Ammon's horn (tissue), 1 donor: Measurements from ENCODE around the gene FGF16.
"Not testable (repeated sequence)": the region's sequence is repeated elsewhere in the genome, so short reads cannot be mapped to it uniquely, and the experiment has no call there.

Experiments used
- DNase-seq: peaks from one replicate; pipeline ENCODE4 v3.0.0-alpha.2; 2016; ENCODE audit warnings: low spot score

The FGF16 gene

DNA sequence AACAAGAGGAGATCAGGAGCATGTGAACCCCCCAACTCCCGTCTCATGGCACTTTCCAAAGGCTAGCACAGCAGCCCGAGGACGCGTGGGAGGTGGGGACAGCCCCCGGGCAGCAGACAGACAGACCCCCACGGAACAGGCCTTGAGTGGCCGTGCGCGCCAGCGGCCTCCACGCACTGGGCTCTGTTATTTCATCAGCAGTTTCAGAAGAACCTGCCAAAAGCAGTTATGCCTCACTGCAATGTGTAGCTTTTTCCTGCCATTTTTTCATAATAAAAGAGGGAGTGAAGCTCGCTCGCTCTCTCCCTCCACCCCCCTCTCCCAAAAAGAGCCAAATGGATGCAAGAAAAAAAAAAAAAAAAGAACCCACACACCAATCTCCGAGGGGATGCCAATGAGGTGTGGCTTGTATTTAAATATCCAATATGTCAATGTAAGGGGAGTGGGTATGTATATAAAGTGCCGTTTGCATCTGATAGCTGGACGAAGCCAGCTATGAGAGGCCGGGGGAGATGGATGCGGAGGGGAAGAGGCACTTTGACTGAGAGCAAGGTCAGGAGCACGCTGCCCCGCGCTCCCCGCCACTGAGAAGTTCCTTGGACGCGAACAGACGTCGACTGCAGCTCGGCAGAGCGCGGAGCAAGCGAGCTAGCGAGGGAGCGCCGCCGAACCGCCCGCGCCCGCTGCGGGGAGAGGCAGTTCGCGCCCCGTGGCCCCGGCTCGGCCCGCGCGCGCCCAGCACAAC, at the start of gene FGF16:
TSS of gene FGF16 (plus strand) at position 482 of the 745 bp plus-strand sequence. CDS start 286 bp downstream, outside the sequence.
- DNase-seq = no peak

DNA sequence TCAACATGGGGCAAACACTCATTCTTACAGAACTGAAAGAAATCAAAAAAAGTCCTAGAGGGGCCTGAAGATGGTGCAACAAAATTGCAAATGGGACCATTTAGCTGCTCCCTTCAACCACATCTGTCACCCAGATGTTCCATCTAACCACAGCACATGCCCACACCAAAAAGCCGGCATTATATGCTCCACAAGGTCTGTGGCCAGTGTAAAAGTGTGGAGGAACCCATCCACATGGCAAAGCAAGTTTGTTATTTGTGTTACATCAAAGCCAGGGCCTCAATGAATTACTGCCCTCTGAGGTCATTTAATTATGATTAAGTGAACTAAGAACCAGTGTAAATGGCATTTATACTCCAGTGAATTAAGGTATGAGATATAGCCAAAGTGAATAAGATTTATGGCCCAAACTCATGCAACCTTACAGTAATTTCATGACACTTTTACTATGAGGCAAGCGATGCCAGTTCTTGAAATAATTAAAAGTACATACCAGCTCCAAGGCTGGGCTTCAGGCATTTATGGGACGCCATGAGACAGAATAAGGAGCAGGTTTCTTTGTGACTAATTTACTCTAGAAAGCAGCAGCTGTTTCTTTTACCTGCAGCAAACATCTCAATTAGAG, 48.7 kb upstream of the FGF16 start:
- DNase-seq = no peak

DNA sequence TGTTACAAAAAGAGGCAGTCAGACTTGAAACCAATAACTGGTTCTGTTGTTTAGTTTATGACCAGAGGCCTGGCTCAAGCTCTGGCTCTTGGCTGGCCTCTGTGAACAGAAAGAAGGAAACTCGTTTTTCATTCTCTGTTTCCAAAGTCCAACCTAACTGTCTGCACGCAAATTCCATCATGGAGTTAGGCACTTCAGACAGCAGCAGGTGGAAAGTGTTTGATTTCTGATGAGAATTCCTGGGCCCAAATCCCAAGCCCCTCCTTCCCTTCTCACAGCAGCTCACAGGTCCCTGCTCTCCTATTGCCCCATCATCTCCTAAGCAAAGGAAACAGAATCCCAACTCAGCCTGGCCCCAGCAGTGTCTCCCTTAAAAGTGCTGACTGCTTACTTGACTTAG, 42.8 kb upstream of the FGF16 start:
- no peak for DNase-seq

GRCh38 chrX:77407821-77408220, 39.4 kb upstream of the FGF16 start:
- DNase-seq = not testable (repeated sequence)

- DNase-seq = no peak
Measured at GRCh38 chrX:77412631-77413030, 34.6 kb upstream of the FGF16 start.

- DNase-seq = no peak
Measured at GRCh38 chrX:77415161-77415560, 32.0 kb upstream of the FGF16 start.

GRCh38 chrX:77415882-77416281, 31.3 kb upstream of the FGF16 start:
- no peak for DNase-seq

DNA sequence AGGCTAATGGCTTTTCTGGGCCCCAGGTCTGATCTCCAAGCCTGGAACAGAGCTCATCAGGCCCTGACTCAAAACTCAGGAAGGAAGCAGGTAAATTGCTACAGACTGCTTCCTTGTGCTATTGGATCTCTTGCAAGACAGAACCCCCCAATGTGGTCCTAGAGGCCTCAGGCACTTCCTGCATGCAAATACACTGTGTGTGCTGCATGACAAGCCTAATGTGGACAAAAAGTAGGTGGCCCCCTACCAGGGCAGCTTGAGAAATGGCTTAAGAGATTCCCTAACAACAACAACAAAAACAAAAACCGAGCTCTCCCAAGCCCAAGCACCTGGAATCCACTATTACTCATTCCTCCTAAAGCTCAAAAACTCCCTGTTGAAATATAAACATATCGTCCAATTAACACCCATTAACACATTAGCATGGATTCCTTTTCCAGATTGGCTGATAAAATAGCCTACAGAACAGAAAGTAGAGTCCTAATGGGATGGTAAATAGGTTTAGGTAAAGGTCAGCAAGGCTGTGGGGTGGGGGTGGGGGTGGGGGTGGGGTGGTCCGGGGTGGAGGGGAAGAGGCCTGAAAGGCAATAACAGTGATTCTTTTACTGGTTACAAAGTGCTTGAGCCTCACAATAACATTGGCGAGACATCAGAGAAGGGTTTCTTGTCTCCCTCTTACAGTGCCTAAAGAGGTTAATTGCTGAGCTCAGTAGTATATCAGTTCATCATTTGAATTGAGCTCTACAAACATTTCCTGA, 24.1 kb upstream of the FGF16 start:
- no peak for DNase-seq

DNA sequence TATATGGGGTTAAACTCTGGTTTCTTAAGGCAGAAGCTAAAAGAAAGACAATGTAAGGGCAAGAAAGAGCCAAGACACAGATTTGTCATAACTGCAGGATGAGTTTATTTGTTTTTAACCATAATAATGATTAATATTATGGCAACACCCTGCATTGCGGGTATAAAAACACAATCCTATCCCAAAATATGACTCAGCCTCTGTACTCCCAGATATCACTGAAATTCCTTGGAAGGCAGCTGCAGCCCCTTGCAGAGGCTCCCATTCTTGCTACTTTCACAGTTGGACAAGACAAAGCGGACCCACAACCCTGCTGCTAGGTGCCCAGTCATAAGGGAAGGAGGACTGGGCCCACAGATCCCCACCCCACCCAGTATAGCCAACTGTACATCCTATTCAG, 20.4 kb upstream of the FGF16 start:
- DNase-seq = no peak

GRCh38 chrX:77427611-77428010, 19.6 kb upstream of the FGF16 start:
- no peak for DNase-seq

DNA sequence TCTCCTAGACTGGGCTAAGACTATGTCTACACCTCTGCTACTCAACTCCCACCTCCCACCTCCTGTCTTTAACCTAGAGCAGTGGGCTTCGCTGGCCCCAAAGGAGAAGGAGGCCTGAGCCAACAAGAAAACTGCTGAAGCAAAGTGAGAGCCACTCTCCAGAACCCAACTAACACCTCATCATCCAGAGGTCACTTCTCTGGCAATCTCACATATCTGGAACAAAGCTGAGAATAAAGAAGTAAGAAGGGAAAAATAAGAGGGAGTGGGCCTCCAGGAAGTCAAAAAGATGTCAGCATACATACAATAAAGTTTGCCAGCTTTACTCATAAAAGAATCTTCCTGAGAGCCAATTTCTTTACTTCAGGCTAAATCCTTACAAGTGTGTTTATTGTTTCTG, 18.6 kb upstream of the FGF16 start:
- no peak for DNase-seq

DNA sequence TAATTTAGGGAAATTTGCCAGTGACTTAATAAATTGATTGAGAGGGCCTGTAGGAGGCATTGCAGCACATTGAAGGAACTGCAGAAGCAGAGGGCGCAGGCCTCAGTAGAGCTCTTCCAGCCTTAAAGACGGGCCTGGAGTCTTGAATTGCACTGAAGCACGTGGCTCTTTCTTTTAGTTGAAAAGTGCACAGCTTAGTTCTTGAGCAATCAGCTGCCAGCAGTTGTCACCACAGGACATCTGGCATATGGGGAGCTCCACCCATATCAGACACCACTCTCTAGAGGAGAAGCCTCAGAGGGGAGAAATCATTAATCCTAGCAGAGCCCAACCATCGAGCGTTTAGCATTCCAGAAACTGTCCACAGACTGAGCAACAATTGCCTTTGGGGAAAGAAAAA, 16.0 kb upstream of the FGF16 start:
- no peak for DNase-seq

GRCh38 chrX:77433001-77433400, 14.2 kb upstream of the FGF16 start:
- no peak for DNase-seq

DNA sequence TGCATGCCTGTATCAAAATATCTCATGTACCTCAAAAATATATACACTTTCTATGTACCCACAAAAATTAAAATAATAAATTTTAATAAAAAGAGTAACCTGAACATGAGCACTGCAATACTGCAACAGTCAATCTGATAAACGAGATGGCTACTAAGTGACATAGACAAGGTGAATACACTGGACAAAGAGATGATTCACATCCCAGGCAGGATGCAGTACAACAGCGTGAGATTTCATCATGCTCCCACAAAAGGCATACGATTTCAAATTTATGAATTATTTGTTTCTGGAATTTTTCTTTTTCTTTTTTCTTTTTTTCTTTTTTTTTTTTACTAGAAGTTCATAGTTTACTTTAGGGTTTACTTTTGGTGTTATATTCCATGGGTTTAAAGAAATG, 12.2 kb upstream of the FGF16 start:
- DNase-seq = no peak

GRCh38 chrX:77436271-77436670, 10.9 kb upstream of the FGF16 start:
- DNase-seq = no peak

- no peak for DNase-seq
Measured at GRCh38 chrX:77436682-77437081, 10.5 kb upstream of the FGF16 start.

GRCh38 chrX:77440330-77440729, 6.9 kb upstream of the FGF16 start:
- no peak for DNase-seq

DNA sequence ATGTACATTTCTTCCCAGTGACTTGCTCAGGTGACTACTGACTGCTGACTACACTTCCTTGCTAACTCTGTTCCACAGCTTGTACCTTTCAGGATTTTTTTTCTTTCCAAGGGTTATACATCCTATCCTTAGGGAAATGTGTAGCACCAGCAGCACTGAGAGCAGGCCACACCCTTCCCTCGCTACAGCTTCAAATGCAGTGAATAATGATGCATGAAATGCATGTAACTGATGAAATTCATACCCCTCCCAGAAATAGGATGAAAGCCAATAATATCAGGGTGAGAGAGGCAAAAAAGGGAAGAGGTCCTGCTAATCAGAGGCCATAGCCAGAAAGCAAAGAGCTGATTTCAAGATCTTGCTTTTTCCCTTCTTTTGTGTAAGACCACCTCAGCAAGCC, 6.2 kb upstream of the FGF16 start:
- DNase-seq = no peak

DNA sequence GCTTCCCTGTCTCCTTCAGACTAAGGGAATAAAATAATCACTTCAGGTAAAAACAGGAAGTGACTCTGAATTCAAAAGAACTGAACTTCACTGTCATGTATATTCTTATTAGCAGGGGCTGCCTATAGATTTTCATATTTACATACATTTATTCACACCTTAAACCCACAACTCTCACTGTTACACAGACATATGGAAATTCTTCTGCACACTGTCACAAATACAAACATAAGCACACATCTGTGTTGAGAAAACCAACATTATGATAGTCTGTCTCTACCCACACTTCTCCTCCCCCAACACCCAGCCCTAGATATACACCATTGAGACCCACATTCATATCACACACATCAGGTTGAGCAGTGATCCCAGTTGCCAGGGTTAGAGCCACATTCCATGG, 5.7 kb upstream of the FGF16 start:
- no peak for DNase-seq

GRCh38 chrX:77442728-77443127, 4.5 kb upstream of the FGF16 start:
- no peak for DNase-seq

- DNase-seq = no peak
Measured at GRCh38 chrX:77444075-77444474, 3.1 kb upstream of the FGF16 start.

- DNase-seq = no peak
Measured at GRCh38 chrX:77444545-77444944, 2.6 kb upstream of the FGF16 start.

GRCh38 chrX:77446029-77446585, 1.1 kb upstream of the FGF16 start:
- DNase-seq = no peak
